CD4-positive, alpha-beta T cell treated with Interleukin-21 for 1 hour (primary cell): Measurements from ENCODE around the gene NME1.

Experiments used
- DNase-seq: peaks from one replicate; pipeline ENCODE4 v3.0.0-alpha.2; 2020

NME1 gene

GRCh38 chr17:51197754-51198153, 44.4 kb downstream of the NME1 start:
- DNase-seq = no peak

DNA sequence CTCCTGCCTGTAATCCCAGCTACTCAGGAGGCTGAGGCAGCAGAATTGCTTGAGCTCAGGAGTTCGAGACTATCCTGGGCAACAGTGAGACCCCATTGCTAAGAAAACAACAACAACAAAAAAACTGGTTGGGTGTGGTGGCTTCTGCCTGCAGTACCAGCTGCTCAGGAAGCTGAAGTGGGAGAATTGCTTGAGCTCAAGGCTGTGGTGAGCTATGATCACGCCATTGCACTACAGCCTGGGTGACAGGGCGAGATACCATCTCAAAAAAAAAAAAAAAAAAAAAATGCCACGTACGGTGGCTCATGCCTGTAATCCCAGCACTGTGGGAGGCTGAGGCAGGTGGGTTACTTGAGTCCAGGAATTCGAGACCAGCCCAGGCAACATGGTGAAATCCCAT, 46.9 kb downstream of the NME1 start:
- DNase-seq = peak; percentile 16

DNA sequence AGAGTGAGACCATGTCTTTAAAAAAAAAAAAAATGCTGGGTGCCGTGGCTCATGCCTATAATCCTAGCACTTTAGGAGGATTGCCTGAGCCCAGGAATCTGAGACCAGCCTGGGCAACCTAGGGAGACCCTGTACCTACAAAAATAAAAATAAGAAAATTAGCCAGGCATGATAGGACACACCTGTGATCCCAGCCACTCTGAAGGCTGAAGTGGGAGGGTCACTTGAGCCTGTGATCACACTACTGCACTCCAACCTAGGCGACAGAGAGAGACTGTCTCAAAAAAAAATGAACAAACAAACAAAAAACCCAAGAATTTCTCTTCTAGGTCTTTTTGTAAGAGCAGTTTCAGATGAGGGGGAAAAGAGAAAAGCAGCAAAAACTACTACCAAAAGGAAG, 47.5 kb downstream of the NME1 start:
- DNase-seq = no peak

GRCh38 chr17:51203838-51204237, 50.5 kb downstream of the NME1 start:
- no peak for DNase-seq
